IPS-18a (cell line): ENCODE data around the gene INTS14.

Source experiments
- H3K27ac ChIP-seq: one replicate; pipeline ENCODE4 v1.5.1; 2013; ENCODE audit warnings: low read length
- H3K27me3 ChIP-seq: one replicate; pipeline ENCODE4 v1.6.1; 2013; ENCODE audit warnings: mild to moderate bottlenecking, low read length; ENCODE audit not compliant: control insufficient read depth, insufficient read depth
- H3K36me3 ChIP-seq: one replicate; pipeline ENCODE4 v1.6.1; 2013; ENCODE audit warnings: low read depth, low read length; ENCODE audit not compliant: control insufficient read depth
- H3K4me1 ChIP-seq: one replicate; pipeline ENCODE4 v1.6.1; 2013; ENCODE audit warnings: low read depth, low read length; ENCODE audit not compliant: control insufficient read depth
- H3K4me3 ChIP-seq: one replicate; pipeline ENCODE4 v1.5.1; 2013; ENCODE audit warnings: low read length
- H3K9ac ChIP-seq: one replicate; pipeline ENCODE4 v1.6.1; 2013; ENCODE audit warnings: mild to moderate bottlenecking, low read length, moderate library complexity
- H3K9me3 ChIP-seq: one replicate; pipeline ENCODE4 v1.6.1; 2013; ENCODE audit warnings: low read depth, low read length; ENCODE audit not compliant: control insufficient read depth

The INTS14 gene

GRCh38 chr15:65603559-65603958 is 7.4 kb downstream of the INTS14 start:
- Histone ChIP-seq H3K36me3 (peaks cover 31% of the 10 kb centered on the region), H3K9ac (no peak overlapping the region), H3K27me3 (no peaks in the 10 kb centered on the region), H3K4me3 (no peak overlapping the region), H3K27ac (no peak overlapping the region), H3K4me1 (no peaks in the 10 kb centered on the region), H3K9me3 (no peaks in the 10 kb centered on the region)

GRCh38 chr15:65603134-65603533 is 7.8 kb downstream of the INTS14 start:
- no peak overlapping the region for H3K27ac ChIP-seq
- H3K4me1 ChIP-seq: no peaks in the 10 kb centered on the region
- H3K27me3 ChIP-seq: no peaks in the 10 kb centered on the region
- no peak overlapping the region for H3K9ac ChIP-seq
- peaks cover 34% of the 10 kb centered on the region for H3K36me3 ChIP-seq
- H3K9me3 ChIP-seq: no peaks in the 10 kb centered on the region
- no peak overlapping the region for H3K4me3 ChIP-seq

DNA sequence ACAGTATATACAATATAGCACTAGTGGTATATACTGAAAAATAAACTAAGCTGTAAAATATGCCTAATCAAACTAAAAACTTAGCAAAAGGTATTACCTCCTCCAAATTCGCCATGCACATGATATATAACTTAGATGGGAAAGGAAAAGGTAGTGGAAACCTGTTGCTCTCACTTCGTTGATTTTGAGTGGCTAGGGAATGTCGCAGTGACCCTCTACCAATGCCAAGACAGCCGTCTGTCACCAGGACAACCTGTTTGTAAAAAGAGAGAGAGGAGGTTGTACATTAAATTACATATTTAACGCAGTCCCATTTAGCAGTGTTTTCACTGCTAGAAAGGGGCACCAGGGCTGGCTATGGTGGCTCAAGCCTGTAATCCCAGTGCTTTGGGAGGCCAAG is 11.3 kb downstream of the INTS14 start:
- Histone ChIP-seq H3K36me3 (peaks cover 58% of the 10 kb centered on the region), H3K27ac (no peak overlapping the region), H3K9ac (no peak overlapping the region), H3K9me3 (no peaks in the 10 kb centered on the region), H3K4me1 (no peaks in the 10 kb centered on the region), H3K4me3 (no peak overlapping the region), H3K27me3 (no peaks in the 10 kb centered on the region)

GRCh38 chr15:65598468-65598867 is 12.5 kb downstream of the INTS14 start:
- Histone ChIP-seq H3K27ac (no peak overlapping the region), H3K36me3 (peaks cover 59% of the 10 kb centered on the region), H3K9ac (no peak overlapping the region)

DNA sequence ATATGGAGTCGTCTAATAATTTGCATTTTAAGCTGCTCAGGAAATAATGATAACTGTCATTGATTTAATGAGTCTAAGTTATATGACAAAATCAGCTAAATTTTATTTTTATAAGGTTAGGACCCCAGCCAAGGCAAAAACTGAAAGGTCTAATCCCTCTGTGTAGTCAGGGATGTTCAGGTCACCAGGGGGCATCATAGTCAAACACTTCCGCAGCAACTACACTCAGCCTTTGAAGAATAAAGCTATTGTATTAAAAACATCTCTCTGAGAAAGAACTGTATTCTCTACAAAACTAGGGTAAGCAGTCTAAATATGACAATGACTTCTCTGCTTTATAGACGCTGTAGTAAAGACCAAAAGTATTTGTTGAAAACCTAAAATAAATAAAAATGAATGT is 15.0 kb downstream of the INTS14 start:
- no peaks in the 10 kb centered on the region for H3K9me3 ChIP-seq
- peaks cover 74% of the 10 kb centered on the region for H3K36me3 ChIP-seq
- H3K9ac ChIP-seq: no peak overlapping the region
- H3K4me1 ChIP-seq: no peaks in the 10 kb centered on the region
- H3K27me3 ChIP-seq: no peaks in the 10 kb centered on the region
- no peak overlapping the region for H3K4me3 ChIP-seq
- no peak overlapping the region for H3K27ac ChIP-seq

More at GRCh38 chr15:65598468-65598867, 12.5 kb downstream of the INTS14 start:
- H3K4me1 ChIP-seq: no peaks in the 10 kb centered on the region
- no peak overlapping the region for H3K4me3 ChIP-seq
- H3K27me3 ChIP-seq: no peaks in the 10 kb centered on the region
- no peaks in the 10 kb centered on the region for H3K9me3 ChIP-seq

- Histone ChIP-seq H3K9me3 (no peaks in the 10 kb centered on the region), H3K27me3 (no peaks in the 10 kb centered on the region), H3K4me3 (no peak overlapping the region), H3K36me3 (peaks cover 65% of the 10 kb centered on the region), H3K9ac (no peak overlapping the region), H3K27ac (no peak overlapping the region), H3K4me1 (no peaks in the 10 kb centered on the region)
Measured at GRCh38 chr15:65587094-65587493, 23.8 kb downstream of the INTS14 start.

GRCh38 chr15:65584241-65584640 is 26.7 kb downstream of the INTS14 start:
- Histone ChIP-seq H3K27me3 (no peaks in the 10 kb centered on the region), H3K27ac (no peak overlapping the region), H3K9me3 (no peaks in the 10 kb centered on the region), H3K4me3 (no peak overlapping the region), H3K4me1 (no peaks in the 10 kb centered on the region), H3K9ac (no peak overlapping the region), H3K36me3 (peaks cover 57% of the 10 kb centered on the region)

DNA sequence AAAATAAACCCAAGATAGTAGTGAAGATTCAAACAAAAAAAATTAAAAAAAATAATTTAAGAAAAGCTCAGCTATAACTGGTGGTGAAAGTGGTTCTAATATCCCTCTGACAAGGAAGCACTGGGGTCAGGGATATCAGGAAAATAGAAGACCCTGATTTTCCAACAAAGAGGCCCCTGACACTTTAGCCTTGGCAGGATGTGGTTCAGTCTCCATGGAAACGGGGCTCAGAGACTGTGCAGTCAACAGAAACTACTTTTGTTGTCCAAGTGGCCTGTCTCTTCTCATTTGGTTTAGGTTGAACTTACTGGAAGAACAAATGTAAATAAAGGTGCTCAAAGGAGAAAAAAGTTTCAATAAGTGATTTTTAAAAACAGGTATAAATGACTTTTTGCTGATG is 27.2 kb downstream of the INTS14 start:
- peaks cover 62% of the 10 kb centered on the region for H3K36me3 ChIP-seq
- H3K4me1 ChIP-seq: no peaks in the 10 kb centered on the region
- H3K27ac ChIP-seq: no peak overlapping the region
- H3K9me3 ChIP-seq: no peaks in the 10 kb centered on the region
- H3K9ac ChIP-seq: no peak overlapping the region
- H3K4me3 ChIP-seq: no peak overlapping the region
- no peaks in the 10 kb centered on the region for H3K27me3 ChIP-seq

- no peak overlapping the region for H3K27ac ChIP-seq
- H3K36me3 ChIP-seq: peaks cover 73% of the 10 kb centered on the region
- H3K27me3 ChIP-seq: no peaks in the 10 kb centered on the region
- no peaks in the 10 kb centered on the region for H3K9me3 ChIP-seq
- no peaks in the 10 kb centered on the region for H3K4me1 ChIP-seq
- H3K4me3 ChIP-seq: no peak overlapping the region
- H3K9ac ChIP-seq: no peak overlapping the region
Measured at GRCh38 chr15:65580287-65580686, 30.6 kb downstream of the INTS14 start.

DNA sequence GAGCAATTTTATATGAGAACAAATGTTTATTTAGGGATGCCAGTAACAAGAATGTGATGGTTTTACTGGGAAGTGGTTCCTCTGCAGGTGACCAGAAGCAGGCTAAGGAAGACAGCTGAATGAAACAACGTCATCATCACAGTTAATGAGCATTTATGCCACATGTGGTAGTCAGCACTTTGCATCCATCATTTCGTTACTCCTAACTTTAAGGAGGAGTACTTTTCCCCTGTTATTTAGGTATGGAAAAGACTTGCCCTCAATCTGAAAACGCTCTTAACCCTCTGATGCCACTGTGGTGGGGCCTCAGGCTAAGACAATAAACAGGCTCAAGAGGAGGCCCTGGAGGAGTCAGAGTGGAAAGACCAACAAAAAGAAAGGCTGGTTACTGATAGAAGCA is 31.2 kb downstream of the INTS14 start:
- Histone ChIP-seq H3K4me3 (no peak overlapping the region), H3K27ac (no peak overlapping the region)

GRCh38 chr15:65578904-65579728 is 31.8 kb downstream of the INTS14 start:
- Histone ChIP-seq H3K4me3 (no peak overlapping the region), H3K36me3 (peaks cover 73% of the 10 kb centered on the region), H3K27ac (no peak overlapping the region), H3K4me1 (no peaks in the 10 kb centered on the region), H3K27me3 (no peaks in the 10 kb centered on the region), H3K9me3 (no peaks in the 10 kb centered on the region), H3K9ac (no peak overlapping the region)

More for the DNA sequence above, 31.2 kb downstream of the INTS14 start:
- Histone ChIP-seq H3K27me3 (no peaks in the 10 kb centered on the region), H3K36me3 (peaks cover 73% of the 10 kb centered on the region), H3K9ac (no peak overlapping the region), H3K4me1 (no peaks in the 10 kb centered on the region), H3K9me3 (no peaks in the 10 kb centered on the region)
